ENCODE measurements around the gene CAMSAP2. TPM values are rescaled to one million over a fixed set of nuclear protein-coding genes. Genes with fewer than 3 reads are reported as not detected.
A peak's percentile ranks its signal among the peaks of the same experiment; 100 is the strongest.

The CAMSAP2 gene
- total and polyA plus RNA-seq, 10 of the 15 experiments (the other 5 are each of a cell fraction or from before 2014, with no cell fraction given), result 3.9 to 19.8 (median 8.0) TPM

DNA sequence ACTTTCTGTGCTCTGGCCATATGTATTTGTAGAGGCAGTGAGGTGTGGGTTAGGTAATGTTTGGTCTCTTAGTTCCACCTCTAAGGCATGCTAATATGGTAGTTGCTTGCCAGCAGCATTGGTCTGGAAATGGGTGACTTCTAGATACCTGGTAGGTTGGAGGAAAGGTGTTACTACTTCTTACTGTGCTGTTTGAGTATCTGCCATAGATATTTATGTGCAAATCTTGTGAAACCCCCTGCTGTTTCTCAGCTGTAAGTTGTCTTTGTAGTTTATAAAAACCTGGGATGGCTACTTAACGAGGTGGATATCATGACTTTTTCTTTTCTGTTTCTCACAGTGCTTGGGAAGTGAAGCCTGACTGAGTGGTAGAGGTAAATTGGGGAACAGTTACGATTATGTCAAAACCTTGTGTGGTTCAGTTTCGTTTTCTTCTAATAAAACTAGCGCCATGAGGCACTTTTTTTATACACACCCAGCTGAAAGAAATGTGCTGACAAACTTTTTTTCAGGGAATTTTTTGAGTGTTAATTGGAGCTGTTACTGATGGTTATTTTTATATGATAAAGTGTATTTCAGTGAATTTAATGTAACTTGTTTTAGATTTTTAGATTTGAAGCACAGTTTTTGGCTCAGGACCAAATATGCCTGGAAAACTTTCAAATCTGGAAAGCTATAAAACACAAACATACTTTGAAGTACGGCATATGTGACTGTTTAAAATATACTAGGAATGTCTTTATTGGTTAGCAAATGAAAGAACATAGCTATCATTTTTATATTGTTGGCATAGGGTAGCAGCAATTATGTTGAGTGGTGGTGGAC is 42.1 kb downstream of the CAMSAP2 start:
- H3K4me2 ChIP-seq (ENCODE audit: control insufficient read depth, insufficient read depth), result peak overlapping the region; percentile 40
- RAD21 ChIA-PET (ENCODE audit: unreplicated experiment), result interaction anchor here (0.6 to 2.1 kb wide), 15 partner anchors 21 to 221 kb away, joined by 3 to 28 read pairs (median 4); partner anchors contain the start of gene DDX59
- peak; percentile 89 for ATAC-seq
- TF ChIP-seq STAT1 (conservative IDR thresholded peaks at IDR 0.05) (no peak), TBL1XR1 (IDR thresholded peaks at IDR 0.05; ENCODE audit: low read depth, low read length) (no peak), MTA2 (IDR thresholded peaks at IDR 0.05; ENCODE audit: low read depth) (peak; percentile 40; the same call in 1 of the 2 replicates), DPF2 (IDR thresholded peaks at IDR 0.05) (peak; percentile 46; the same call in 1 of the 2 replicates), FOXM1 (IDR thresholded peaks at IDR 0.05; ENCODE audit: low read depth, low read length) (peak; percentile 32; the same call in 1 of the 2 replicates), NBN (IDR thresholded peaks at IDR 0.05) (peak; percentile 57; the same call in 1 of the 2 replicates), RFX5 (IDR thresholded peaks at IDR 0.05; ENCODE audit: low read depth, low read length) (no peak), ZNF384 (IDR thresholded peaks at IDR 0.05; ENCODE audit: borderline replicate concordance, low read depth, low read length) (peak; percentile 42; the same call in 1 of the 2 replicates), SPI1 (IDR thresholded peaks at IDR 0.05; ENCODE audit: borderline replicate concordance, insufficient read depth, low read depth, low read length) (peak; percentile 30; the same call in 1 of the 2 replicates), SRF (IDR thresholded peaks at IDR 0.05; ENCODE audit: low read depth in 2 of 2, low read length in 2 of 2) (no peak), RUNX3 (IDR thresholded peaks at IDR 0.05; ENCODE audit: low read length) (peak; percentile 46; the same call in 1 of the 2 replicates)
- TF ChIP-seq, protein P1, sequence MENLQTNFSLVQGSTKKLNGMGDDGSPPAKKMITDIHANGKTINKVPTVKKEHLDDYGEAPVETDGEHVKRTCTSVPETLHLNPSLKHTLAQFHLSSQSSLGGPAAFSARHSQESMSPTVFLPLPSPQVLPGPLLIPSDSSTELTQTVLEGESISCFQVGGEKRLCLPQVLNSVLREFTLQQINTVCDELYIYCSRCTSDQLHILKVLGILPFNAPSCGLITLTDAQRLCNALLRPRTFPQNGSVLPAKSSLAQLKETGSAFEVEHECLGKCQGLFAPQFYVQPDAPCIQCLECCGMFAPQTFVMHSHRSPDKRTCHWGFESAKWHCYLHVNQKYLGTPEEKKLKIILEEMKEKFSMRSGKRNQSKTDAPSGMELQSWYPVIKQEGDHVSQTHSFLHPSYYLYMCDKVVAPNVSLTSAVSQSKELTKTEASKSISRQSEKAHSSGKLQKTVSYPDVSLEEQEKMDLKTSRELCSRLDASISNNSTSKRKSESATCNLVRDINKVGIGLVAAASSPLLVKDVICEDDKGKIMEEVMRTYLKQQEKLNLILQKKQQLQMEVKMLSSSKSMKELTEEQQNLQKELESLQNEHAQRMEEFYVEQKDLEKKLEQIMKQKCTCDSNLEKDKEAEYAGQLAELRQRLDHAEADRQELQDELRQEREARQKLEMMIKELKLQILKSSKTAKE (IDR thresholded peaks at IDR 0.05; ENCODE audit: low read depth, poor library complexity, severe bottlenecking), result peak; percentile 62
- TF ChIP-seq, protein P2, sequence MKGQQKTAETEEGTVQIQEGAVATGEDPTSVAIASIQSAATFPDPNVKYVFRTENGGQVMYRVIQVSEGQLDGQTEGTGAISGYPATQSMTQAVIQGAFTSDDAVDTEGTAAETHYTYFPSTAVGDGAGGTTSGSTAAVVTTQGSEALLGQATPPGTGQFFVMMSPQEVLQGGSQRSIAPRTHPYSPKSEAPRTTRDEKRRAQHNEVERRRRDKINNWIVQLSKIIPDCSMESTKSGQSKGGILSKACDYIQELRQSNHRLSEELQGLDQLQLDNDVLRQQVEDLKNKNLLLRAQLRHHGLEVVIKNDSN (IDR thresholded peaks at IDR 0.05; ENCODE audit: borderline replicate concordance, extremely low read length, insufficient read depth, low read depth, low read length), result no peak
- TF ChIP-seq, protein P3, sequence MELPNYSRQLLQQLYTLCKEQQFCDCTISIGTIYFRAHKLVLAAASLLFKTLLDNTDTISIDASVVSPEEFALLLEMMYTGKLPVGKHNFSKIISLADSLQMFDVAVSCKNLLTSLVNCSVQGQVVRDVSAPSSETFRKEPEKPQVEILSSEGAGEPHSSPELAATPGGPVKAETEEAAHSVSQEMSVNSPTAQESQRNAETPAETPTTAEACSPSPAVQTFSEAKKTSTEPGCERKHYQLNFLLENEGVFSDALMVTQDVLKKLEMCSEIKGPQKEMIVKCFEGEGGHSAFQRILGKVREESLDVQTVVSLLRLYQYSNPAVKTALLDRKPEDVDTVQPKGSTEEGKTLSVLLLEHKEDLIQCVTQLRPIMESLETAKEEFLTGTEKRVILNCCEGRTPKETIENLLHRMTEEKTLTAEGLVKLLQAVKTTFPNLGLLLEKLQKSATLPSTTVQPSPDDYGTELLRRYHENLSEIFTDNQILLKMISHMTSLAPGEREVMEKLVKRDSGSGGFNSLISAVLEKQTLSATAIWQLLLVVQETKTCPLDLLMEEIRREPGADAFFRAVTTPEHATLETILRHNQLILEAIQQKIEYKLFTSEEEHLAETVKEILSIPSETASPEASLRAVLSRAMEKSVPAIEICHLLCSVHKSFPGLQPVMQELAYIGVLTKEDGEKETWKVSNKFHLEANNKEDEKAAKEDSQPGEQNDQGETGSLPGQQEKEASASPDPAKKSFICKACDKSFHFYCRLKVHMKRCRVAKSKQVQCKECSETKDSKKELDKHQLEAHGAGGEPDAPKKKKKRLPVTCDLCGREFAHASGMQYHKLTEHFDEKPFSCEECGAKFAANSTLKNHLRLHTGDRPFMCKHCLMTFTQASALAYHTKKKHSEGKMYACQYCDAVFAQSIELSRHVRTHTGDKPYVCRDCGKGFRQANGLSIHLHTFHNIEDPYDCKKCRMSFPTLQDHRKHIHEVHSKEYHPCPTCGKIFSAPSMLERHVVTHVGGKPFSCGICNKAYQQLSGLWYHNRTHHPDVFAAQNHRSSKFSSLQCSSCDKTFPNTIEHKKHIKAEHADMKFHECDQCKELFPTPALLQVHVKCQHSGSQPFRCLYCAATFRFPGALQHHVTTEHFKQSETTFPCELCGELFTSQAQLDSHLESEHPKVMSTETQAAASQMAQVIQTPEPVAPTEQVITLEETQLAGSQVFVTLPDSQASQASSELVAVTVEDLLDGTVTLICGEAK (IDR thresholded peaks at IDR 0.05; ENCODE audit: borderline replicate concordance), result no peak

More for the DNA sequence above, 42.1 kb downstream of the CAMSAP2 start:
- POLR2A ChIA-PET, result interaction anchor here (0.6 to 1.5 kb wide), 6 partner anchors 12 to 1273 kb away, joined by 3 to 5 read pairs (median 3); partner anchors contain the start of gene CAMSAP2
- in situ Hi-C loops (cut with MboI) (no loop called here), intact Hi-C loops (cut with micrococcal nuclease; ENCODE audit: unreplicated experiment) (loop anchor here (5.0 kb wide), 1 partner anchor 38 kb away; no protein-coding TSS in a partner anchor)
- DNase-seq (ENCODE audit: low read depth, low spot score) (peak; percentile 61), FAIRE-seq (no peak)
- peak overlapping the region; percentile 71 for H3K27ac ChIP-seq (ENCODE audit: control insufficient read depth, insufficient read depth)
- H2AFZ ChIP-seq (ENCODE audit: control insufficient read depth, low read depth, low read length), result peak overlapping the region; percentile 73
- peak overlapping the region; percentile 32 for H3K9ac ChIP-seq (ENCODE audit: control insufficient read depth, insufficient read depth, low read length)
- CTCF ChIA-PET, result interaction anchor here (0.7 to 2.3 kb wide), 12 partner anchors 9 to 190 kb away, joined by 3 to 21 read pairs (median 4); partner anchors contain the start of gene CAMSAP2
- WGBS (ENCODE audit: insufficient coverage, insufficient replicate concordance, low lambda C conversion rate, missing lambda C conversion rate), result 40% methylated on average over 5 of the region's 5 CpGs
- peak overlapping the region; percentile 4; the same call in 1 of the 2 replicates for H3K4me3 ChIP-seq
- SMC1A ChIA-PET (ENCODE audit: uncharacterized antibody, unreplicated experiment), result interaction anchor here (0.8 to 2.2 kb wide), 22 partner anchors 8 to 167 kb away, joined by 3 to 17 read pairs (median 3); partner anchors contain the start of gene DDX59
- H4K20me1 ChIP-seq (ENCODE audit: control insufficient read depth, insufficient read depth), result no peaks in the 10 kb centered on the region
- no TSS peak for BruUV-seq (replicated peaks)
- peaks cover 1% of the 10 kb centered on the region; the same call in 2 of the 3 replicates for H3K9me3 ChIP-seq (replicated peaks; ENCODE audit: control insufficient read depth, insufficient read depth, low read length)
- peaks cover 12% of the 10 kb centered on the region for H3K79me2 ChIP-seq (ENCODE audit: control insufficient read depth, insufficient read depth, low read length)
- peaks cover 10% of the 10 kb centered on the region for H3K4me1 ChIP-seq (ENCODE audit: control insufficient read depth, insufficient read depth, low read length)
- no peaks in the 10 kb centered on the region for H3K27me3 ChIP-seq (replicated peaks in 1 of 2; ENCODE audit: control insufficient read depth in 2 of 2, insufficient read depth in 2 of 2, low read length in 1 of 2)
- H3K36me3 ChIP-seq (ENCODE audit: control insufficient read depth in 2 of 2, insufficient read depth in 2 of 2, low read length in 1 of 2), result peaks cover 0 to 6% of the 10 kb centered on the region in 2 experiments; a peak in 2 of 4 replicates

Data from GM12878 (cell line).